Measurements from ENCODE around the gene SMCO2.
"Not testable (repeated sequence)": the region's sequence is repeated elsewhere in the genome, so short reads cannot be mapped to it uniquely, and the experiment has no call there.

The SMCO2 gene

GRCh38 chr12:27535318-27535717 is 88.8 kb downstream of the SMCO2 start:
- Mint-ChIP-seq H3K27me3 (no peaks in the 10 kb centered on the region), H3K27ac (no peak overlapping the region), H3K9me3 (no peaks in the 10 kb centered on the region), H3K36me3 (ENCODE audit: low read depth) (no peaks in the 10 kb centered on the region), H3K4me1 (ENCODE audit: low read depth) (peaks cover 40% of the 10 kb centered on the region), H3K4me3 (no peak overlapping the region)
- DNase-seq: no peak

DNA sequence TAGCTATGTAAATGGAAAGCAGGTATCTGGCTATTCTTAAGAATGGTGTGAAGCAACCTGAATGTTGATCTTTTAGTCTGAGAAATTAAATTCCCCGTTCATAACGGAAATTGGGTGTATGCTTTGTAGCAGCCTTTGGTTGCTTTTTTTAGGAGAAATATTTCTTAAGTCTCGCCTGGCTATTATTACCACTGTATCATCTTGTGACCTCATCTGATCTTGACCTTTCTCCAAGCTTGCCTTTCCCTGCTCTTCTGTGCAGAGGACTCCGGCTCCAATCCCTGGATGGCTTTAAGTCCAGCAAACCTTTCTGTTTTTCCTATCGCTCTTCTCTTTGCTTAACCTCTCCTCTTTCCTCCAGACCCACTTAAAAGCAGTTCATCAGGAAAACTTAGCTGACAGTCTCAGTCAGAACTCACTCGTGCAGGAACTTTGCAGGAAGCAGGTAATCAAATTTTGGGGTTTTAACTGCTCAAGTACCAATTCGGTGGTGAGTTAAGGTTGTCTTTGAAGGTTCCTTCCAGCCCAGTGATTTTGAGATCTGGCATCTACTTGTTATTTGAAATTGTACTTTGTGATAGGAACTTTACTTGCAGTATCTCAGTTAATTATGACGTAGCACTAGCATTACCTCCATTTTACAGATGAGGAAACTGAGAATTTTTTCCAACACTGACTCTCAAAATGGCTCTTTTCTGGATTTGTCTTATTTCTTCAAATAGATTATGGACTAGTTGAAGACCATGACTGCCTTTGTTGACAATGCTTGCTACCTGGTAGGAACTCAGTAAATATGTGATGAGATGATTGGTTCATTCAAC is 91.5 kb downstream of the SMCO2 start:
- Mint-ChIP-seq H3K27ac (no peak overlapping the region), H3K4me1 (ENCODE audit: low read depth) (peaks cover 31% of the 10 kb centered on the region), H3K9me3 (no peaks in the 10 kb centered on the region), H3K27me3 (no peaks in the 10 kb centered on the region), H3K36me3 (ENCODE audit: low read depth) (no peaks in the 10 kb centered on the region), H3K4me3 (no peak overlapping the region)
- no peak for DNase-seq

- H3K9me3 Mint-ChIP-seq: no peaks in the 10 kb centered on the region
- H3K4me3 Mint-ChIP-seq: no peak overlapping the region
- no peak overlapping the region for H3K27ac Mint-ChIP-seq
- DNase-seq: no peak
- H3K4me1 Mint-ChIP-seq (ENCODE audit: low read depth): peaks cover 22% of the 10 kb centered on the region
- no peaks in the 10 kb centered on the region for H3K36me3 Mint-ChIP-seq (ENCODE audit: low read depth)
- peaks cover 3% of the 10 kb centered on the region for H3K27me3 Mint-ChIP-seq
Measured at GRCh38 chr12:27539191-27539631, 92.7 kb downstream of the SMCO2 start.

- DNase-seq: no peak
- Mint-ChIP-seq H3K9me3 (no peaks in the 10 kb centered on the region), H3K36me3 (ENCODE audit: low read depth) (no peaks in the 10 kb centered on the region), H3K4me1 (ENCODE audit: low read depth) (peaks cover 3% of the 10 kb centered on the region), H3K27me3 (peaks cover 7% of the 10 kb centered on the region), H3K27ac (no peak overlapping the region), H3K4me3 (no peak overlapping the region)
Measured at GRCh38 chr12:27541031-27541719, 94.6 kb downstream of the SMCO2 start.

GRCh38 chr12:27542628-27543027 is 96.1 kb downstream of the SMCO2 start:
- Mint-ChIP-seq H3K4me1 (ENCODE audit: low read depth) (peaks cover 2% of the 10 kb centered on the region), H3K36me3 (ENCODE audit: low read depth) (no peaks in the 10 kb centered on the region), H3K27ac (no peak overlapping the region), H3K4me3 (no peak overlapping the region), H3K27me3 (peaks cover 7% of the 10 kb centered on the region), H3K9me3 (no peaks in the 10 kb centered on the region)
- no peak for DNase-seq

DNA sequence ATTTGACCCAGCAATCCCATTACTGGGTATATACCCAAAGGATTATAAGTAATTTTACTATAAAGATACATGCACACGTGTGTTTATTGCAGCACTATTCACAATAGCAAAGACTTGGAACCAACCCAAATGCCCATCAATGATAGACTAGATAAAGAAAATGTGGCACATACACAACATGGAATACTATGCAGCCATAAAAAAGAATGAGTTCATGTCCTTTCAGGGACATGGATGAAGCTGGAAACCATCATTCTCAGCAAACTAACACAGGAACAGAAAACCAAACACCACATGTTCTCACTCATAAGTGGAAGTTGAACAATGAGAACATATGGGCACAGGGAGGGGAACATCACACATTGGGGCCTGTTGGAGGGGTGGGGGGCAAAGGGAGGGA is 98.3 kb downstream of the SMCO2 start:
- peaks cover 17% of the 10 kb centered on the region for H3K4me1 Mint-ChIP-seq (ENCODE audit: low read depth)
- H3K27me3 Mint-ChIP-seq; DNase-seq; H3K9me3 Mint-ChIP-seq; H3K27ac Mint-ChIP-seq; H3K4me3 Mint-ChIP-seq; H3K36me3 Mint-ChIP-seq (ENCODE audit: low read depth): not testable (repeated sequence)

GRCh38 chr12:27545665-27546064 is 99.1 kb downstream of the SMCO2 start:
- DNase-seq: no peak
- no peaks in the 10 kb centered on the region for H3K36me3 Mint-ChIP-seq (ENCODE audit: low read depth)
- peaks cover 17% of the 10 kb centered on the region for H3K4me1 Mint-ChIP-seq (ENCODE audit: low read depth)
- H3K4me3 Mint-ChIP-seq: no peak overlapping the region
- H3K27me3 Mint-ChIP-seq: peaks cover 7% of the 10 kb centered on the region
- no peaks in the 10 kb centered on the region for H3K9me3 Mint-ChIP-seq
- no peak overlapping the region for H3K27ac Mint-ChIP-seq

DNA sequence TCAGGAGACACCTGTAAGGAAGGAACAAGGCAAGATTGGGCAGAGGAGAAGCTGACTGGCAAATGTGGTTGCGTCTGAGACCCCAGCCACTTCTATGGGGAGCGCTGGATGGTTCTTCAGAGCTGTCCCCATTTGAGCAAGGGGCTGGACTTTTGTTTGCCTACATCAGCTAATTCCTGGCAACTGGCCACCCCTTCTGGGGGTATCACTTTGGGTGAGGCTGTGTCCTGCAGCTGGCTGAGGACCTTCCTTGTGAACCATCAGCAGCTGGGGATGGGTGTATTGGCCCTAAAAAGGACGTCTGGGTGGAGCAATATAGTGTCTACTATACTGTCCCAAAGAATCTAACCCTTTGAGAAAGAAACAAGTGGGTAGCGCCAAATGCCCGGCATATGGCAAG is 101.1 kb downstream of the SMCO2 start:
- H3K4me1 Mint-ChIP-seq (ENCODE audit: low read depth): peaks cover 17% of the 10 kb centered on the region
- H3K9me3 Mint-ChIP-seq: no peaks in the 10 kb centered on the region
- no peak overlapping the region for H3K4me3 Mint-ChIP-seq
- H3K27ac Mint-ChIP-seq: no peak overlapping the region
- no peaks in the 10 kb centered on the region for H3K36me3 Mint-ChIP-seq (ENCODE audit: low read depth)
- peaks cover 7% of the 10 kb centered on the region for H3K27me3 Mint-ChIP-seq
- no peak for DNase-seq

- Mint-ChIP-seq H3K9me3 (no peaks in the 10 kb centered on the region), H3K4me3 (no peak overlapping the region), H3K36me3 (ENCODE audit: low read depth) (no peaks in the 10 kb centered on the region), H3K4me1 (ENCODE audit: low read depth) (peaks cover 20% of the 10 kb centered on the region), H3K27ac (no peak overlapping the region), H3K27me3 (peaks cover 7% of the 10 kb centered on the region)
- DNase-seq: no peak
Measured at GRCh38 chr12:27548301-27549199, 102.0 kb downstream of the SMCO2 start.

GRCh38 chr12:27549236-27549800 is 102.8 kb downstream of the SMCO2 start:
- Mint-ChIP-seq H3K9me3 (no peaks in the 10 kb centered on the region), H3K27me3 (peaks cover 2% of the 10 kb centered on the region), H3K4me3 (no peak overlapping the region), H3K27ac (no peak overlapping the region), H3K4me1 (ENCODE audit: low read depth) (peaks cover 20% of the 10 kb centered on the region), H3K36me3 (ENCODE audit: low read depth) (no peaks in the 10 kb centered on the region)
- no peak for DNase-seq

DNA sequence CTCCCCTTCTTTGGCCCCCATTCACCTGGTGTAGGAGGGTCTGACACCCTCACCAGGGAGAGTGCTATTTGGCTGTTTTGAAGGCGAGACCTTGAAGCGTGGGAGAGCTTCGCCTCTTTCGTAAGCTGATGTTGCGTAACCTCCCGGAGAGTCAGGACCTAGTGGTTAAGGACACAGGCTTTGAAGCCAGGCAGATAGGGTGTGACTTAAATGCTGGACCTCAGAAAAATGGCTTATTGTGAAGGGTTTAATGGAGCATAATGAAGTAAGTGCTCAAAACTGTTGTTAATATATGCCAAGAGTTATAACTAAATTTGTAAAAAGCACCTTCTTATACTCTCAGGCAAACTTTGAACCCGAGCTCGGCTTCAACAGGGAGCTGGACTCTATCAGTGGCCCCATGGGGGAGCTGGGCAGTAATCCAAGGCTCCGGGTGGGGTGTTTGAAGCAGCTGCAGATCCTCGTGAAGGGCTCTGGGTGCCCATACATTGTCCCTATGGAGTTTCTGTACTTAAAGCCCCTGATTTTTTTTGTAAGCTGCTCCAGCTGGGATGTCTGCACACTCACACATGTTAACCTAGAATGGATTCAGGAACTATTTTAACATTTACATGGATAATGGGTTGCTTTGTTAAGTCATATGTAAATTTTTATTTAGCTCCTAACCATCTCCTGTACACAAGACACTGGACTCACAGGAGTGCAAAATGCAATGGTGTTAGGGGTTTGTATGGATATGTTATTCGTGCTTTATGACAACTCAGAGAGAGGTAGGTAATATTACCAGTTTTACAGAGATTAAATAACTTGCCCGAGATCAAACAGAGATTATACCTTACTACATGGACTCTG is 103.5 kb downstream of the SMCO2 start:
- Mint-ChIP-seq H3K9me3 (no peaks in the 10 kb centered on the region), H3K36me3 (ENCODE audit: low read depth) (no peaks in the 10 kb centered on the region), H3K27ac (no peak overlapping the region), H3K27me3 (peaks cover 6% of the 10 kb centered on the region), H3K4me3 (no peak overlapping the region), H3K4me1 (ENCODE audit: low read depth) (peaks cover 20% of the 10 kb centered on the region)
- DNase-seq: no peak

DNA sequence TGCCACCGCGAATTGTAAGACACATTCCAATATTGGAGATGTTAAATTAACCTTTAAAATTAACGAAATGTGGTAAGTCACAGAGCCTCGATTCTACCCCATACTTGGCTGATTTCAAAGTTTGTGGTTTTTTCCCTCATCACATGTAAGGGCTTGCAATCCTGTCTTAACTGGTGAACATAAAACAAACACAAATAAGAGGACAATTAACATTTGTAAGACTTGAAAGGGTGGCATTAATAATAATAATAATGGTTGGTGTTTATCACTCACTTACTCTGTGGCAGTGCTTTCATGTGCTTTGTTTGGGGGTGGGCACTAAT is 104.1 kb downstream of the SMCO2 start:
- peaks cover 8% of the 10 kb centered on the region for H3K27me3 Mint-ChIP-seq
- peaks cover 26% of the 10 kb centered on the region for H3K4me1 Mint-ChIP-seq (ENCODE audit: low read depth)
- H3K4me3 Mint-ChIP-seq: no peak overlapping the region
- no peaks in the 10 kb centered on the region for H3K9me3 Mint-ChIP-seq
- H3K27ac Mint-ChIP-seq: no peak overlapping the region
- no peak for DNase-seq
- H3K36me3 Mint-ChIP-seq (ENCODE audit: low read depth): no peaks in the 10 kb centered on the region

- peaks cover 33% of the 10 kb centered on the region for H3K4me1 Mint-ChIP-seq (ENCODE audit: low read depth)
- H3K9me3 Mint-ChIP-seq: no peaks in the 10 kb centered on the region
Measured at GRCh38 chr12:27551172-27551840, 104.8 kb downstream of the SMCO2 start.

More at GRCh38 chr12:27551172-27551840, 104.8 kb downstream of the SMCO2 start:
- Mint-ChIP-seq H3K27ac (no peak overlapping the region), H3K4me3 (no peak overlapping the region), H3K27me3 (peaks cover 8% of the 10 kb centered on the region), H3K36me3 (ENCODE audit: low read depth) (no peaks in the 10 kb centered on the region)
- DNase-seq: no peak
